PFSK-1 (cell line): Measurements from ENCODE around the gene AGL.

ENCODE experiments used
- FOXP2 ChIP-seq: optimal IDR thresholded peaks from 2 replicates; pipeline ENCODE3; 2011; ENCODE audit warnings: borderline replicate concordance, control low read depth, inconsistent platforms; ENCODE audit not compliant: insufficient read depth; ENCODE audit errors: extremely low read length, extremely low read depth
- POLR2AphosphoS5 ChIP-seq: IDR thresholded peaks from 2 replicates; pipeline ENCODE4 v1.6.1; 2012; ENCODE audit warnings: low read depth, mild to moderate bottlenecking, control low read depth, low read length, moderate library complexity
- REST ChIP-seq, 2 experiments: IDR thresholded peaks; 2 replicates each; pipeline versions ENCODE4 v1.6.1 to v1.8.0; 2011 to 2012; ENCODE audit warnings: low read depth in 2 of 2, low read length in 2 of 2, control low read depth in 1 of 2, inconsistent platforms in 1 of 2, mild to moderate bottlenecking in 1 of 2, moderate library complexity in 1 of 2; ENCODE audit not compliant: insufficient read depth in 1 of 2
- SIN3A ChIP-seq: IDR thresholded peaks from 2 replicates; pipeline ENCODE4 v1.6.1; 2012; ENCODE audit warnings: mild to moderate bottlenecking, low read length, moderate library complexity, borderline replicate concordance; ENCODE audit not compliant: insufficient read depth
- TAF1 ChIP-seq: IDR thresholded peaks from 2 replicates; pipeline ENCODE4 v1.6.1; 2012; ENCODE audit warnings: low read length, control low read depth, borderline replicate concordance; ENCODE audit not compliant: insufficient read depth

DNA sequence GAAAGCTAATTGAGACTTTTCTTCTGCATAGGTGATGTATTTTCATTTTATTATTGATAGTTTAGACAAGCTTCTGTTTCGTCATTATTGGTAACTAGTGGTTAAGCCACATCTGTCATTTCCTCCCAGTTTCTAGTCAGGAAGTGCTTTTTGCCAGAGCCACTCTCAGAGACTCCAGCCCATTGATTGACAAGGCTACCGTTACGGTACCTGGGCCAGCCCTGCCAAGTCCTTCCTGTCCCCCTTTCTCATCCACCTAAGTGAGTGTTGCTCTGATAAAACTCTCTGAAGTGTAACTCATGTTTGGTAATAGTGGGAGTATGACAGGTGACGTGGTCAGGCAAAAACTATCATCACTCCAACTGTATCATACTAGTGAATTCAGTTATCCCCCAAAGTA, 29.6 kb upstream of the AGL start:
- TF ChIP-seq POLR2AphosphoS5 = no peak
- no peak for TF ChIP-seq SIN3A
- no peak for TF ChIP-seq REST (IDR thresholded peaks at IDR 0.05; ENCODE audit: insufficient read depth in 1 of 2, low read depth in 2 of 2, low read length in 2 of 2)
- TF ChIP-seq TAF1 = no peak
- TF ChIP-seq FOXP2 = no peak
